LoVo (cell line): Measurements from ENCODE around the gene SLC24A2.

Source experiments
- DNase-seq: peaks from one replicate; pipeline ENCODE4 v3.0.0-alpha.2; 2016; ENCODE audit warnings: low spot score

Gene SLC24A2

GRCh38 chr9:19757745-19758144, 31.1 kb downstream of the SLC24A2 start:
- no peak for DNase-seq

GRCh38 chr9:19754921-19755320, 33.9 kb downstream of the SLC24A2 start:
- DNase-seq = no peak

DNA sequence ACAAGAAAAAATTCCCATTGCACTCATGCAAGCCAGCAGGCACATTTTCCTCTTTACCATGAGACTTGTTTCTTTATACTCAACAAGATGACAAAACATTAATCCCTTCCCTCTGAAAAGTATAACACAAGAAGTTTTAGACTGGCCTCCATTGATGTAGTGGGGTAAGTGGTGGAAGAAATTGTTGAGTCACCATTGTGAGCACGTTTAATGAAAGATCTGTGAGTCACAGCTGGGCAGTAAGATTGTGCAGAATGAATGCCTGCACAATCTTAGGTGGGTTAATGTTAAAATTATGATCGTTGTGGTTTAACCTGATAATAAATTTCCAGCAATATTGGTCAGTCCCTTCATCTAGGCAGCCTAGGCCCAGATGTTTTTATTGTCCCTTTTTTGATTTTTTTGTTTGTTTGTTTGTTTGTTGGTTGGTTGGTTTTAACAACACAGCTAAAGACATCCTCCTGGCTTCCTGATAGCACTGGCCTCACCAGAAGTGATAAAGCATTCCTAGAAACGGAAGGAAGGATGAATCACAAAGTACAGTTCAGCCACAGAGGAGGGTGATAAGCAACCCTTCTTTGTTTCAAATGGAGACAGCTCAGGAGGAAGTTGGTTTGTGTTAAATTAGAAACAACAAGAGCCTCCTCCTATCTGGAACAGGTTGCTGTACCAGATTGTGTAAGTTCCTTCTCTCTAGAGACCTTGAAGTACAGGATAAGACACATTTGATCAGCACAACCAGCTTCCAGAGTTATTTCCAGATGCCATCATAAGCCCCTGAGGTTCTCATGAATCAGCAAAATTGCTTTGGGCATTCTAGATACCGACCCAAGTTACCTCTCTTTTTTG, 40.3 kb downstream of the SLC24A2 start:
- no peak for DNase-seq

DNA sequence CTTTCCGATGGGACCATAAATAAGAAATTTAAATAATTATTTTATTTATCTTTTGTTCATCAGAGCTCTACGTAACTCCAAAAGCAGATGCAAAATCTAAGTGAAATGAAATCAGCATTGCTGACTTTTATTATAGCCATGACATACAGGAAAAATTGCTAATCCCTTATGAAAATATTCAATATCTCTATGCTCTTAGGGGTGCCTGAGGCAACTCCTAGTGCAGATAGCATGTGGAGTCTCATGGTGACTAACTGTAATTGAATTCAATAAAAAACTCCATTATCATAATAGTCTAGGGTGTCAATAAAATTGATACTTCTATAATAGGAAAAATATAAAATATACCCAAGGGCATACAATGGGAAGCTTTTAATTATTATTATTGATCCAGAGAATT, 42.6 kb downstream of the SLC24A2 start:
- DNase-seq = no peak

GRCh38 chr9:19741178-19741577, 47.7 kb downstream of the SLC24A2 start:
- no peak for DNase-seq
